ENCODE measurements around the gene SLK.

GRCh38 chr10:104018471-104018870 lies 51.5 kb downstream of the SLK start:
- no peak for TF ChIP-seq CTCF (IDR thresholded peaks at IDR 0.05)
- TF ChIP-seq, protein P1, sequence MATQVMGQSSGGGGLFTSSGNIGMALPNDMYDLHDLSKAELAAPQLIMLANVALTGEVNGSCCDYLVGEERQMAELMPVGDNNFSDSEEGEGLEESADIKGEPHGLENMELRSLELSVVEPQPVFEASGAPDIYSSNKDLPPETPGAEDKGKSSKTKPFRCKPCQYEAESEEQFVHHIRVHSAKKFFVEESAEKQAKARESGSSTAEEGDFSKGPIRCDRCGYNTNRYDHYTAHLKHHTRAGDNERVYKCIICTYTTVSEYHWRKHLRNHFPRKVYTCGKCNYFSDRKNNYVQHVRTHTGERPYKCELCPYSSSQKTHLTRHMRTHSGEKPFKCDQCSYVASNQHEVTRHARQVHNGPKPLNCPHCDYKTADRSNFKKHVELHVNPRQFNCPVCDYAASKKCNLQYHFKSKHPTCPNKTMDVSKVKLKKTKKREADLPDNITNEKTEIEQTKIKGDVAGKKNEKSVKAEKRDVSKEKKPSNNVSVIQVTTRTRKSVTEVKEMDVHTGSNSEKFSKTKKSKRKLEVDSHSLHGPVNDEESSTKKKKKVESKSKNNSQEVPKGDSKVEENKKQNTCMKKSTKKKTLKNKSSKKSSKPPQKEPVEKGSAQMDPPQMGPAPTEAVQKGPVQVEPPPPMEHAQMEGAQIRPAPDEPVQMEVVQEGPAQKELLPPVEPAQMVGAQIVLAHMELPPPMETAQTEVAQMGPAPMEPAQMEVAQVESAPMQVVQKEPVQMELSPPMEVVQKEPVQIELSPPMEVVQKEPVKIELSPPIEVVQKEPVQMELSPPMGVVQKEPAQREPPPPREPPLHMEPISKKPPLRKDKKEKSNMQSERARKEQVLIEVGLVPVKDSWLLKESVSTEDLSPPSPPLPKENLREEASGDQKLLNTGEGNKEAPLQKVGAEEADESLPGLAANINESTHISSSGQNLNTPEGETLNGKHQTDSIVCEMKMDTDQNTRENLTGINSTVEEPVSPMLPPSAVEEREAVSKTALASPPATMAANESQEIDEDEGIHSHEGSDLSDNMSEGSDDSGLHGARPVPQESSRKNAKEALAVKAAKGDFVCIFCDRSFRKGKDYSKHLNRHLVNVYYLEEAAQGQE (IDR thresholded peaks at IDR 0.05; ENCODE audit: insufficient read depth in 1 of 2, low read depth in 2 of 2, low read length in 1 of 2), result no peak
- no peak for TF ChIP-seq POLR2AphosphoS5 (IDR thresholded peaks at IDR 0.05; ENCODE audit: low read depth, low read length)

Measured in Panc1 (cell line).